Measurements from ENCODE around the gene DCDC2. TPM values are rescaled to one million over a fixed set of nuclear protein-coding genes. Genes with fewer than 3 reads are reported as not detected.
"Not testable (repeated sequence)": the region's sequence is repeated elsewhere in the genome, so short reads cannot be mapped to it uniquely, and the experiment has no call there.

DCDC2 gene
- total RNA-seq, 1 experiment from 2014 or later = 0.62 TPM

- DNase-seq (ENCODE audit: low spot score) = no peak
Measured at GRCh38 chr6:24148154-24148570, 209.7 kb downstream of the DCDC2 start.

GRCh38 chr6:24147511-24148153, 210.2 kb downstream of the DCDC2 start:
- DNase-seq (ENCODE audit: low spot score) = no peak

GRCh38 chr6:24146871-24147270, 211.0 kb downstream of the DCDC2 start:
- no peak for DNase-seq (ENCODE audit: low spot score)

- DNase-seq (ENCODE audit: low spot score) = no peak
Measured at GRCh38 chr6:24145690-24146131, 212.1 kb downstream of the DCDC2 start.

- DNase-seq (ENCODE audit: low spot score) = not testable (repeated sequence)
Measured at GRCh38 chr6:24142733-24143132, 215.1 kb downstream of the DCDC2 start.

- DNase-seq (ENCODE audit: low spot score) = no peak
Measured at GRCh38 chr6:24140591-24140990, 217.3 kb downstream of the DCDC2 start.

GRCh38 chr6:24139639-24140038, 218.2 kb downstream of the DCDC2 start:
- no peak for DNase-seq (ENCODE audit: low spot score)

- no peak for DNase-seq (ENCODE audit: low spot score)
Measured at GRCh38 chr6:24139080-24139479, 218.8 kb downstream of the DCDC2 start.

GRCh38 chr6:24131751-24132150, 226.1 kb downstream of the DCDC2 start:
- no peak for DNase-seq (ENCODE audit: low spot score)

- no peak for DNase-seq (ENCODE audit: low spot score)
Measured at GRCh38 chr6:24127316-24127715, 230.5 kb downstream of the DCDC2 start.

GRCh38 chr6:24126586-24127192, 231.2 kb downstream of the DCDC2 start:
- peak; percentile 26 for DNase-seq (ENCODE audit: low spot score)

- no peak for DNase-seq (ENCODE audit: low spot score)
Measured at GRCh38 chr6:24125980-24126379, 231.9 kb downstream of the DCDC2 start, which contains the start of gene NRSN1. Gene NRSN1 (plus strand): TSS chr6:24126215. CDS start chr6:24134328, 8,113 bp downstream.

GRCh38 chr6:24122139-24122538, 235.7 kb downstream of the DCDC2 start:
- DNase-seq (ENCODE audit: low spot score) = no peak

Other genes with a start within 250 kb of the DCDC2 start
- not detected in 2 replicates for gene NRSN1, start 231.8 kb downstream of the DCDC2 start, total RNA-seq (2014; rRNA removed; shearing (Covaris generic))
- 40.7 and 46.5 TPM in 2 replicates for gene MRS2, start 44.9 kb upstream of the DCDC2 start, total RNA-seq (2014; rRNA removed; shearing (Covaris generic))
- 0.36 and 0.55 TPM in 2 replicates for gene GPLD1, start 131.5 kb upstream of the DCDC2 start, total RNA-seq (2014; rRNA removed; shearing (Covaris generic))
- 2.2 and 5.1 TPM in 2 replicates for gene ALDH5A1, start 136.9 kb upstream of the DCDC2 start, total RNA-seq (2014; rRNA removed; shearing (Covaris generic))

Data from A172 (cell line).